Endothelial cell of umbilical vein (primary cell): ENCODE measurements around the gene B3GALT6. TPM values are rescaled to one million over a fixed set of nuclear protein-coding genes. Genes with fewer than 3 reads are reported as not detected.
A peak's percentile ranks its signal among the peaks of the same experiment; 100 is the strongest.

ENCODE experiments used
- BruUV-seq: library from RNA; stranded (reverse); fragments of 400-500 nt; replicated peaks from 2 replicates; lab custom pipeline; 2021; lab: Mats Ljungman, UMichigan
- CTCF ChIA-PET: fragments of 300-600, 350-600 bp; sonication (Branson Sonifier 250); formaldehyde crosslinking; loops from one replicate; lab custom pipeline; 2021; ENCODE audit warnings: antibody characterized with exemption, inconsistent platforms; lab: Charles Lee
- POLR2A ChIA-PET: fragments of 300-600, 350-600 bp; sonication (Branson Sonifier 250); formaldehyde crosslinking; loops from one replicate; lab custom pipeline; 2021; ENCODE audit warnings: antibody characterized with exemption, inconsistent platforms; lab: Charles Lee
- DNase-seq: peaks from one replicate; pipeline ENCODE4 v3.0.0-alpha.2; 2011; ENCODE audit warnings: low read depth, low spot score
- FAIRE-seq: peaks from 2 replicates; lab custom pipeline; 2011; peaks lifted over from hg19 to GRCh38; lab: Jason Lieb, UNC
- H2AFZ ChIP-seq: 2 replicates; pipeline ENCODE4 v1.6.0; 2012; ENCODE audit warnings: low read depth, low read length, control low read depth, inconsistent platforms
- H3K27ac ChIP-seq: 2 replicates; pipeline ENCODE4 v1.5.1; 2011; ENCODE audit warnings: low read depth, mild to moderate bottlenecking, control low read depth, low read length, moderate library complexity; ENCODE audit not compliant: insufficient read depth
- H3K27me3 ChIP-seq, 2 experiments: 2 replicates each; pipeline versions ENCODE4 v1.6.0 to v1.6.1; 2011; ENCODE audit warnings: low read length in 2 of 2, mixed read lengths in 1 of 2; ENCODE audit not compliant: control insufficient read depth in 2 of 2, insufficient read depth in 2 of 2
- H3K36me3 ChIP-seq, 2 experiments: 2 replicates in 1 of 2; 3 replicates in 1 of 2; pipeline ENCODE4 v1.5.1; 2011; ENCODE audit warnings: low read length in 2 of 2, mild to moderate bottlenecking in 1 of 2, moderate library complexity in 1 of 2; ENCODE audit not compliant: control insufficient read depth in 2 of 2, insufficient read depth in 2 of 2; ENCODE audit errors: extremely low read depth in 1 of 2
- H3K4me1 ChIP-seq: 3 replicates; pipeline ENCODE4 v1.5.1; 2011; ENCODE audit warnings: mild to moderate bottlenecking, low read length; ENCODE audit not compliant: control insufficient read depth, insufficient read depth; ENCODE audit errors: extremely low read depth
- H3K4me2 ChIP-seq: 2 replicates; pipeline ENCODE4 v1.6.1; 2011; ENCODE audit warnings: low read length, control low read depth, mixed read lengths; ENCODE audit not compliant: insufficient read depth
- H3K4me3 ChIP-seq, 3 experiments: fragments of 200-600 bp in 1 of 3; sonication (generic), shearing (Covaris generic) in 1 of 3; replicated peaks in 1 of 3; 2 replicates each; pipeline ENCODE4 v1.5.1; 2011 to 2016; ENCODE audit warnings: control low read depth in 3 of 3, low read length in 3 of 3, mild to moderate bottlenecking in 2 of 3, inconsistent platforms in 1 of 3, low read depth in 1 of 3, moderate library complexity in 1 of 3; ENCODE audit not compliant: insufficient read depth in 1 of 3
- H3K79me2 ChIP-seq: 2 replicates; pipeline ENCODE4 v1.6.0; 2012; ENCODE audit warnings: low read length, inconsistent platforms; ENCODE audit not compliant: control insufficient read depth, insufficient read depth
- H3K9ac ChIP-seq: replicated peaks from 2 replicates; pipeline ENCODE3; 2011; ENCODE audit warnings: low read length, control low read depth; ENCODE audit not compliant: insufficient read depth; ENCODE audit errors: extremely low read depth
- H3K9me1 ChIP-seq: replicated peaks from 3 replicates; pipeline ENCODE4 v1.6.0; 2011; ENCODE audit warnings: mild to moderate bottlenecking, low read length; ENCODE audit not compliant: control insufficient read depth, insufficient read depth; ENCODE audit errors: extremely low read depth
- H3K9me3 ChIP-seq: replicated peaks from 2 replicates; pipeline ENCODE4 v1.5.1; 2012; ENCODE audit warnings: low read length, inconsistent platforms; ENCODE audit not compliant: control insufficient read depth, insufficient read depth
- H4K20me1 ChIP-seq: replicated peaks from 2 replicates; pipeline ENCODE3; 2011; ENCODE audit warnings: mild to moderate bottlenecking, low read length; ENCODE audit not compliant: control insufficient read depth, insufficient read depth; ENCODE audit errors: extremely low read depth
- EZH2 ChIP-seq: IDR thresholded peaks from 2 replicates; pipeline ENCODE4 v1.6.1; 2012; ENCODE audit warnings: borderline replicate concordance, low read depth, mild to moderate bottlenecking, moderate library complexity, low read length, inconsistent platforms; ENCODE audit not compliant: severe bottlenecking
- FOS ChIP-seq: IDR thresholded peaks from 2 replicates; pipeline ENCODE4 v1.6.1; 2011; ENCODE audit warnings: mild to moderate bottlenecking, low read length, moderate library complexity, borderline replicate concordance; ENCODE audit not compliant: insufficient read depth
- GATA2 ChIP-seq: IDR thresholded peaks from 2 replicates; pipeline ENCODE4 v1.7.0; 2011; ENCODE audit warnings: low read depth, mild to moderate bottlenecking, moderate library complexity, mixed read lengths, low read length; ENCODE audit not compliant: insufficient read length, insufficient read depth
- JUN ChIP-seq: IDR thresholded peaks from 2 replicates; pipeline ENCODE4 v1.6.1; 2011; ENCODE audit warnings: borderline replicate concordance, low read depth; ENCODE audit not compliant: insufficient read length, insufficient read depth
- POLR2A ChIP-seq: IDR thresholded peaks from 2 replicates; pipeline ENCODE4 v1.6.1; 2012; ENCODE audit warnings: low read depth, mild to moderate bottlenecking, control low read depth, low read length
- POLR2AphosphoS5 ChIP-seq: IDR thresholded peaks from 2 replicates; pipeline ENCODE4 v1.6.1; 2012; ENCODE audit warnings: low read depth, mild to moderate bottlenecking, control low read depth, low read length, moderate library complexity; ENCODE audit not compliant: insufficient read depth
- dilution Hi-C: fragments of 300-500 bp; cut with MboI; formaldehyde crosslinking; loops from one replicate; pipeline ENCODE4 v1.15.0; 2019; ENCODE audit warnings: low sequenced_read_pairs; ENCODE audit not compliant: extremely low pct_ligation_motif_present
- intact Hi-C: fragments of 100-400 bp; cut with micrococcal nuclease; formaldehyde crosslinking; loops from one replicate; pipeline ENCODE4 v1.10.0; 2022
- polyA plus RNA-seq, 4 experiments: library from polyadenylated mRNA; depleted of rRNA in 3 of 4; stranded (reverse) in 3 of 4; unstranded in 1 of 4; fragments of >200 nt; gene quantifications; 2 replicates each; pipeline versions ENCODE4 v1.2.1 to v1.2.3, GENCODE V29; 2011 to 2012; ENCODE audit warnings: missing spikeins in 1 of 4
- total RNA-seq: library from RNA; stranded (reverse); gene quantifications from 2 replicates; pipeline ENCODE4 v1.2.3, GENCODE V29; 2021
- TF ChIP-seq, protein P1 (sequence below), 2 donors: IDR thresholded peaks; 1 replicate in 1 of 2; 2 replicates in 1 of 2; pipeline ENCODE4 v1.5.1; 2011; ENCODE audit warnings: low read length in 2 of 2, mild to moderate bottlenecking in 2 of 2, moderate library complexity in 2 of 2, control low read depth in 1 of 2, inconsistent platforms in 1 of 2, low read depth in 1 of 2; ENCODE audit not compliant: insufficient read depth in 1 of 2; ENCODE audit errors: extremely low read depth in 1 of 2
- TF ChIP-seq, protein P2 (sequence below): IDR thresholded peaks from 2 replicates; pipeline ENCODE4 v1.6.1; 2011; ENCODE audit not compliant: insufficient read depth, insufficient read length

B3GALT6 gene
- total and polyA plus RNA-seq, 2 donors (not counting 3 experiments of a cell fraction or from before 2014, with no cell fraction given), result 24.6 to 34.1 TPM

DNA sequence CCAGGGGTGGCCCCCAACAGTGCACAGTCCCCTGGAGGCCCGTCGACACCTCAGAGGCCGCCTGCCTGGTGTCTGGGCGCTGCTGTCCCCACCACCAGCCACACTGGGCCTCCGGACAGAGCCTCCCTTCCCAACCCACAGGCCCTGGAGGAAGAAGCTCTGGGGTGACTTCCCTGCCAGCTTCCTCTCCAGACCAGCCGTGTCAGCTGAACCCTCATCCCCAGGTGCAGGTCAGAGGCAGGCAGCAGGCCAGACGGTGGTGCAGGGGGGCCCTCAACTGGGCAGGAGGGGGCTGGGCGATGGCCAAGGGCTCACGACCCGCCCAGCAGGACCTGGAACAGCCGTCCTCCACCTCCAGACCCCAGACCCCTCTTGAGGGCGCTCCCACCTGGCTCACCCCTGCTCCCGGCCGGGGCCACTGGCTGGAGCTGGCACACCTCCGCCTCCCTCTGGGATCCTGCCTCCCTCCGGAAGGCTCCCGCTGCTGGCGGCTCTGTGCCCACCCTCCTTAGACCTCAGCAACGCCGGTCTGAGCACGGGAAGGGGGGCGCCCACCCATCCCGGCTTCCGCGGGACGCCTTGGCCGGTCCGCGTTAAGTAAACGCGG is 26.2 kb upstream of the B3GALT6 start:
- Histone ChIP-seq H2AFZ (no peak overlapping the region), H3K9me1 (no peaks in the 10 kb centered on the region), H3K9ac (no peak overlapping the region), H4K20me1 (no peaks in the 10 kb centered on the region), H3K27ac (no peak overlapping the region), H3K4me2 (no peak overlapping the region), H3K9me3 (no peaks in the 10 kb centered on the region), H3K79me2 (no peaks in the 10 kb centered on the region), H3K27me3 (peaks cover 3 to 15% of the 10 kb centered on the region in 2 experiments), H3K4me3 (no peak overlapping the region), H3K36me3 (no peaks in the 10 kb centered on the region), H3K4me1 (no peaks in the 10 kb centered on the region)
- TF ChIP-seq, protein P1, sequence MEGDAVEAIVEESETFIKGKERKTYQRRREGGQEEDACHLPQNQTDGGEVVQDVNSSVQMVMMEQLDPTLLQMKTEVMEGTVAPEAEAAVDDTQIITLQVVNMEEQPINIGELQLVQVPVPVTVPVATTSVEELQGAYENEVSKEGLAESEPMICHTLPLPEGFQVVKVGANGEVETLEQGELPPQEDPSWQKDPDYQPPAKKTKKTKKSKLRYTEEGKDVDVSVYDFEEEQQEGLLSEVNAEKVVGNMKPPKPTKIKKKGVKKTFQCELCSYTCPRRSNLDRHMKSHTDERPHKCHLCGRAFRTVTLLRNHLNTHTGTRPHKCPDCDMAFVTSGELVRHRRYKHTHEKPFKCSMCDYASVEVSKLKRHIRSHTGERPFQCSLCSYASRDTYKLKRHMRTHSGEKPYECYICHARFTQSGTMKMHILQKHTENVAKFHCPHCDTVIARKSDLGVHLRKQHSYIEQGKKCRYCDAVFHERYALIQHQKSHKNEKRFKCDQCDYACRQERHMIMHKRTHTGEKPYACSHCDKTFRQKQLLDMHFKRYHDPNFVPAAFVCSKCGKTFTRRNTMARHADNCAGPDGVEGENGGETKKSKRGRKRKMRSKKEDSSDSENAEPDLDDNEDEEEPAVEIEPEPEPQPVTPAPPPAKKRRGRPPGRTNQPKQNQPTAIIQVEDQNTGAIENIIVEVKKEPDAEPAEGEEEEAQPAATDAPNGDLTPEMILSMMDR (IDR thresholded peaks at IDR 0.05; ENCODE audit: extremely low read depth in 1 of 2, insufficient read depth in 1 of 2, low read depth in 1 of 2, low read length in 2 of 2), result no peak
- TF ChIP-seq POLR2AphosphoS5 (no peak), FOS (no peak), POLR2A (no peak), EZH2 (peak; percentile 37), JUN (no peak), GATA2 (no peak)
- TF ChIP-seq, protein P2, sequence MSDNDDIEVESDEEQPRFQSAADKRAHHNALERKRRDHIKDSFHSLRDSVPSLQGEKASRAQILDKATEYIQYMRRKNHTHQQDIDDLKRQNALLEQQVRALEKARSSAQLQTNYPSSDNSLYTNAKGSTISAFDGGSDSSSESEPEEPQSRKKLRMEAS, result no peak
- CTCF ChIA-PET, result no interaction called here
- POLR2A ChIA-PET, result no interaction called here
- intact Hi-C loops (no loop called here), dilution Hi-C loops (no loop called here)
- no peak for FAIRE-seq
- DNase-seq, result no peak
- BruUV-seq, result no TSS peak
